ENCODE data around the gene ERBB4. TPM values are rescaled to one million over a fixed set of nuclear protein-coding genes. Genes with fewer than 3 reads are reported as not detected.

ERBB4 gene
- total RNA-seq, 1 experiment from 2014 or later: 0.15 TPM

DNA sequence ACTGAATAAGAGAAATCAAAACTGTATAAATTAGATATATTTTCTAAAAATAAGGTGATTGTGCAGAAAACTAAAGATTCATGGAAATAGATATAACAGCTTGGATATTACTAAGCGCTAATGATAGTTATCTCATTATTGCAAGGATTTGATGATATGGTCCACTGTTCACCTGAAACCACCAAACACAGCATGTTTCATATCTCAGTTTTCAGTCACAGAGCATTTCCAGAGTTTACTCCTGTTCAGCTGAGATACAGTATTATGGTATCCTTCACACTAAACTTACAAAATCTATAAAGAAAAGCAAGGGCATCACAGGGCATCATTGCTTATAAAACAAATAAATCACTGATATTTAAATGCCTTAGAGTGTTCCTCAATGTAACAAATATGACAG lies 591.6 kb downstream of the ERBB4 start:
- in situ Hi-C loops (cut with HindIII; ENCODE audit: low pct_unique_long_range_greater_than_20kb, low sequenced_read_pairs): no loop called here
- ChIA-PET POLR2A (no interaction called here), CTCF (interaction anchor here (0.6 kb wide), 1 partner anchor 80 kb away, joined by 4 read pairs; no protein-coding TSS in a partner anchor)
- Histone ChIP-seq H3K36me3 (ENCODE audit: control insufficient read depth, insufficient read depth, low read length) (no peaks in the 10 kb centered on the region; the same call in 1 of the 2 replicates), H3K4me1 (ENCODE audit: control insufficient read depth, insufficient read depth, low read length) (no peaks in the 10 kb centered on the region), H3K9me3 (ENCODE audit: control insufficient read depth, insufficient read depth, low read depth, low read length) (0 out of 2 replicates have a peak, but pooled peaks cover 3% of the 10 kb centered on the region), H3K27me3 (ENCODE audit: control insufficient read depth, insufficient read depth, low read length) (no peaks in the 10 kb centered on the region), H3K27ac (ENCODE audit: low read length) (no peak overlapping the region), H3K4me3 (ENCODE audit: low read depth in 2 of 2, low read length in 2 of 2) (no peak overlapping the region)
- BruUV-seq (replicated peaks): no TSS peak
- intact Hi-C loops (cut with micrococcal nuclease; ENCODE audit: unreplicated experiment): no loop called here
- ATAC-seq: no peak
- TF ChIP-seq, protein P1, sequence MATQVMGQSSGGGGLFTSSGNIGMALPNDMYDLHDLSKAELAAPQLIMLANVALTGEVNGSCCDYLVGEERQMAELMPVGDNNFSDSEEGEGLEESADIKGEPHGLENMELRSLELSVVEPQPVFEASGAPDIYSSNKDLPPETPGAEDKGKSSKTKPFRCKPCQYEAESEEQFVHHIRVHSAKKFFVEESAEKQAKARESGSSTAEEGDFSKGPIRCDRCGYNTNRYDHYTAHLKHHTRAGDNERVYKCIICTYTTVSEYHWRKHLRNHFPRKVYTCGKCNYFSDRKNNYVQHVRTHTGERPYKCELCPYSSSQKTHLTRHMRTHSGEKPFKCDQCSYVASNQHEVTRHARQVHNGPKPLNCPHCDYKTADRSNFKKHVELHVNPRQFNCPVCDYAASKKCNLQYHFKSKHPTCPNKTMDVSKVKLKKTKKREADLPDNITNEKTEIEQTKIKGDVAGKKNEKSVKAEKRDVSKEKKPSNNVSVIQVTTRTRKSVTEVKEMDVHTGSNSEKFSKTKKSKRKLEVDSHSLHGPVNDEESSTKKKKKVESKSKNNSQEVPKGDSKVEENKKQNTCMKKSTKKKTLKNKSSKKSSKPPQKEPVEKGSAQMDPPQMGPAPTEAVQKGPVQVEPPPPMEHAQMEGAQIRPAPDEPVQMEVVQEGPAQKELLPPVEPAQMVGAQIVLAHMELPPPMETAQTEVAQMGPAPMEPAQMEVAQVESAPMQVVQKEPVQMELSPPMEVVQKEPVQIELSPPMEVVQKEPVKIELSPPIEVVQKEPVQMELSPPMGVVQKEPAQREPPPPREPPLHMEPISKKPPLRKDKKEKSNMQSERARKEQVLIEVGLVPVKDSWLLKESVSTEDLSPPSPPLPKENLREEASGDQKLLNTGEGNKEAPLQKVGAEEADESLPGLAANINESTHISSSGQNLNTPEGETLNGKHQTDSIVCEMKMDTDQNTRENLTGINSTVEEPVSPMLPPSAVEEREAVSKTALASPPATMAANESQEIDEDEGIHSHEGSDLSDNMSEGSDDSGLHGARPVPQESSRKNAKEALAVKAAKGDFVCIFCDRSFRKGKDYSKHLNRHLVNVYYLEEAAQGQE (IDR thresholded peaks at IDR 0.05; ENCODE audit: insufficient read depth in 1 of 2, low read depth in 2 of 2, low read length in 1 of 2): no peak
- TF ChIP-seq POLR2AphosphoS5 (IDR thresholded peaks at IDR 0.05; ENCODE audit: low read depth, low read length) (no peak), TCF7L2 (IDR thresholded peaks at IDR 0.05; ENCODE audit: low read depth, low read length) (no peak), SIN3A (IDR thresholded peaks at IDR 0.05; ENCODE audit: borderline replicate concordance, insufficient read depth, low read depth, low read length) (no peak)
- TF ChIP-seq, protein P2, sequence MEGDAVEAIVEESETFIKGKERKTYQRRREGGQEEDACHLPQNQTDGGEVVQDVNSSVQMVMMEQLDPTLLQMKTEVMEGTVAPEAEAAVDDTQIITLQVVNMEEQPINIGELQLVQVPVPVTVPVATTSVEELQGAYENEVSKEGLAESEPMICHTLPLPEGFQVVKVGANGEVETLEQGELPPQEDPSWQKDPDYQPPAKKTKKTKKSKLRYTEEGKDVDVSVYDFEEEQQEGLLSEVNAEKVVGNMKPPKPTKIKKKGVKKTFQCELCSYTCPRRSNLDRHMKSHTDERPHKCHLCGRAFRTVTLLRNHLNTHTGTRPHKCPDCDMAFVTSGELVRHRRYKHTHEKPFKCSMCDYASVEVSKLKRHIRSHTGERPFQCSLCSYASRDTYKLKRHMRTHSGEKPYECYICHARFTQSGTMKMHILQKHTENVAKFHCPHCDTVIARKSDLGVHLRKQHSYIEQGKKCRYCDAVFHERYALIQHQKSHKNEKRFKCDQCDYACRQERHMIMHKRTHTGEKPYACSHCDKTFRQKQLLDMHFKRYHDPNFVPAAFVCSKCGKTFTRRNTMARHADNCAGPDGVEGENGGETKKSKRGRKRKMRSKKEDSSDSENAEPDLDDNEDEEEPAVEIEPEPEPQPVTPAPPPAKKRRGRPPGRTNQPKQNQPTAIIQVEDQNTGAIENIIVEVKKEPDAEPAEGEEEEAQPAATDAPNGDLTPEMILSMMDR (IDR thresholded peaks at IDR 0.05): no peak
- no peak for DNase-seq (ENCODE audit: low read depth, low spot score)

DNA sequence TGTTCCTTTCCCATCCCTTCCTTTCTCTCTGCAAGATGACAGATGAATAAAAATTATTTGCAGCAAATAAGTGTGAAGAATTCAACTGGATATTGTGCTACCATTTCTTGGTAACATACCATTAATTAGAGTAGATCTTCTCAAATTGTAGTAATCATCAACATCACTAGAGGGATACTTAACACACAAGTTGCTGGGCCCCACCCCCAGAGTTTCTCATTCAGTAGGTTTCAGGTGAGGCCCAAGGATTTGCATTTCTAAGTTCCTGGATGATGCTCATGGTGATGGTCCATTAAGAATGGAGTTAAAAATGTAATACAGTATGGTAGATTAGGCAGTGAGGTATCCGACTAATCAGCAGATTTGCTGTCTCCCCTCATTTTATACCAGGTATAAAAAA lies 594.0 kb downstream of the ERBB4 start:
- ChIA-PET CTCF (no interaction called here), POLR2A (no interaction called here)
- Histone ChIP-seq H3K9me3 (ENCODE audit: control insufficient read depth, insufficient read depth, low read depth, low read length) (no peaks in the 10 kb centered on the region), H3K4me1 (ENCODE audit: control insufficient read depth, insufficient read depth, low read length) (no peaks in the 10 kb centered on the region), H3K27me3 (ENCODE audit: control insufficient read depth, insufficient read depth, low read length) (no peaks in the 10 kb centered on the region), H3K27ac (ENCODE audit: low read length) (no peak overlapping the region), H3K4me3 (ENCODE audit: low read depth in 2 of 2, low read length in 2 of 2) (no peak overlapping the region), H3K36me3 (ENCODE audit: control insufficient read depth, insufficient read depth, low read length) (no peaks in the 10 kb centered on the region; the same call in 1 of the 2 replicates)
- intact Hi-C loops (cut with micrococcal nuclease; ENCODE audit: unreplicated experiment): no loop called here
- no peak for ATAC-seq
- no peak for DNase-seq (ENCODE audit: low read depth, low spot score)
- TF ChIP-seq TCF7L2 (IDR thresholded peaks at IDR 0.05; ENCODE audit: low read depth, low read length) (no peak), SIN3A (IDR thresholded peaks at IDR 0.05; ENCODE audit: borderline replicate concordance, insufficient read depth, low read depth, low read length) (no peak), POLR2AphosphoS5 (IDR thresholded peaks at IDR 0.05; ENCODE audit: low read depth, low read length) (no peak)
- TF ChIP-seq, protein P1 (IDR thresholded peaks at IDR 0.05; ENCODE audit: insufficient read depth in 1 of 2, low read depth in 2 of 2, low read length in 1 of 2): no peak
- TF ChIP-seq, protein P2 (IDR thresholded peaks at IDR 0.05): no peak
- BruUV-seq (replicated peaks): no TSS peak
- in situ Hi-C loops (cut with HindIII; ENCODE audit: low pct_unique_long_range_greater_than_20kb, low sequenced_read_pairs): no loop called here
